Measurements from ENCODE around the gene MAD2L1BP. TPM values are rescaled to one million over a fixed set of nuclear protein-coding genes. Genes with fewer than 3 reads are reported as not detected.

Gene MAD2L1BP
- total and polyA plus RNA-seq, 2 of the 4 experiments (the other 2 are of a cell fraction), result 28.1 to 50.2 TPM

- no peak overlapping the region for H3K4me2 ChIP-seq (ENCODE audit: low read depth, low read length)
- H3K9me3 ChIP-seq (ENCODE audit: control insufficient read depth, insufficient read depth, low read length), result no peaks in the 10 kb centered on the region
- peak overlapping the region; percentile 45 to 62; a peak in 2 of 4 replicates for H4K8ac ChIP-seq (ENCODE audit: low read depth in 2 of 2, low read length in 2 of 2)
- H3K4ac ChIP-seq (ENCODE audit: low read depth, low read length), result no peak overlapping the region
- 0 out of 2 replicates have a peak overlapping the region, but pooled peaks have one; percentile 32 for H3K9ac ChIP-seq (ENCODE audit: low read depth, low read length)
- H4K5ac ChIP-seq (ENCODE audit: low read depth, low read length), result no peak overlapping the region
- H3K18ac ChIP-seq (ENCODE audit: low read depth, low read length), result no peak overlapping the region
- no peak overlapping the region for H3K23ac ChIP-seq (ENCODE audit: low read depth, low read length)
- dilution Hi-C loops (cut with HindIII; ENCODE audit: low sequenced_read_pairs, unreplicated experiment), result no loop called here
- ChIA-PET CTCF (interaction anchor here (0.5 to 0.7 kb wide), 2 partner anchors 24 to 412 kb away, joined by 3 to 6 read pairs; no protein-coding TSS in a partner anchor), POLR2A (ENCODE audit: unreplicated experiment) (no interaction called here)
- no peaks in the 10 kb centered on the region for H3K79me1 ChIP-seq (ENCODE audit: low read depth in 1 of 2, low read length in 2 of 2)
- ATAC-seq (ENCODE audit: low read depth) (peak; percentile 43), DNase-seq (peak; percentile 59)
- peaks cover 20% of the 10 kb centered on the region; the same call in 1 of the 2 replicates for H3K9me1 ChIP-seq (ENCODE audit: insufficient read depth, low read length)
- H4K91ac ChIP-seq (ENCODE audit: insufficient read depth, low read depth, low read length), result no peak overlapping the region; the same call in 1 of the 2 replicates
- H2BK120ac ChIP-seq (ENCODE audit: low read depth, low read length), result no peak overlapping the region
- no peaks in the 10 kb centered on the region for H3K27me3 ChIP-seq (ENCODE audit: control insufficient read depth, insufficient read depth, low read length)
- H3K56ac ChIP-seq (ENCODE audit: extremely low read depth, insufficient read depth, low read length), result no peak overlapping the region
- in situ Hi-C loops (cut with MboI; ENCODE audit: low sequenced_read_pairs), result loop anchor here (5.0 kb wide), 2 partner anchors 98 to 413 kb away; no protein-coding TSS in a partner anchor
- H3K27ac ChIP-seq (ENCODE audit: insufficient read depth, low read length), result no peak overlapping the region
- no peaks in the 10 kb centered on the region; the same call in 1 of the 2 replicates for H4K20me1 ChIP-seq (ENCODE audit: insufficient read depth, low read length)
- H2AFZ ChIP-seq (replicated peaks; ENCODE audit: low read length, poor library complexity), result no peak overlapping the region
- no peak overlapping the region for H2BK15ac ChIP-seq (ENCODE audit: low read depth, low read length)
- H2BK20ac ChIP-seq (ENCODE audit: low read depth, low read length), result no peak overlapping the region
- H3K4me3 ChIP-seq (ENCODE audit: insufficient read depth, low read depth, low read length), result no peak overlapping the region
- 41% methylated on average over 7 of the region's 15 CpGs; no CpG with 5 or more reads in 1 of the 2 experiments for WGBS, 2 experiments (ENCODE audit: extremely low coverage in 2 of 2, insufficient read length in 1 of 2)
- no TSS peak for BruUV-seq (replicated peaks)
- intact Hi-C loops (cut with micrococcal nuclease), result loop anchor here (10.0 kb wide), 1 partner anchor 286 kb away; no protein-coding TSS in a partner anchor
- H3K4me1 ChIP-seq (ENCODE audit: control insufficient read depth, insufficient read depth, low read length), result peaks cover 17% of the 10 kb centered on the region
- peaks cover 26% of the 10 kb centered on the region for H3K36me3 ChIP-seq (ENCODE audit: control insufficient read depth, insufficient read depth, low read length)
- TF ChIP-seq, protein P1, sequence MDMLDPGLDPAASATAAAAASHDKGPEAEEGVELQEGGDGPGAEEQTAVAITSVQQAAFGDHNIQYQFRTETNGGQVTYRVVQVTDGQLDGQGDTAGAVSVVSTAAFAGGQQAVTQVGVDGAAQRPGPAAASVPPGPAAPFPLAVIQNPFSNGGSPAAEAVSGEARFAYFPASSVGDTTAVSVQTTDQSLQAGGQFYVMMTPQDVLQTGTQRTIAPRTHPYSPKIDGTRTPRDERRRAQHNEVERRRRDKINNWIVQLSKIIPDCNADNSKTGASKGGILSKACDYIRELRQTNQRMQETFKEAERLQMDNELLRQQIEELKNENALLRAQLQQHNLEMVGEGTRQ (IDR thresholded peaks at IDR 0.05; ENCODE audit: low read depth, low read length), result no peak
- TF ChIP-seq RCOR1 (IDR thresholded peaks at IDR 0.05; ENCODE audit: insufficient replicate concordance, low read length), result no peak
- no peak for TF ChIP-seq NFE2L2 (IDR thresholded peaks at IDR 0.05; ENCODE audit: low read depth, low read length)
- TF ChIP-seq CEBPB (IDR thresholded peaks at IDR 0.05; ENCODE audit: low read depth, low read length), result no peak
- no peak for TF ChIP-seq MAZ (IDR thresholded peaks at IDR 0.05; ENCODE audit: borderline replicate concordance, low read depth, low read length)
- TF ChIP-seq FOS (IDR thresholded peaks at IDR 0.05; ENCODE audit: low read depth, low read length), result no peak
- TF ChIP-seq RFX5 (IDR thresholded peaks at IDR 0.05; ENCODE audit: low read depth, low read length), result no peak
- H2AK5ac ChIP-seq (ENCODE audit: low read depth, low read length), result no peak overlapping the region
- no peak overlapping the region for H3K14ac ChIP-seq (replicated peaks; ENCODE audit: low read depth, low read length)
- no peak overlapping the region for H2BK5ac ChIP-seq (ENCODE audit: low read depth, low read length, poor library complexity, severe bottlenecking)
- H2AK9ac ChIP-seq (replicated peaks; ENCODE audit: low read depth, low read length, poor library complexity), result peak overlapping the region; percentile 53
Measured at GRCh38 chr6:43669050-43669921, 33.6 kb downstream of the MAD2L1BP start.

Measured in IMR-90 (cell line).